Measurements from ENCODE around the gene P3H3. TPM values are rescaled to one million over a fixed set of nuclear protein-coding genes. Genes with fewer than 3 reads are reported as not detected.

Gene P3H3
- total and polyA plus RNA-seq, 9 of the 15 experiments (the other 6 are each of a cell fraction or from before 2014, with no cell fraction given) = 0.03 to 15.0 (median 4.8) TPM

DNA sequence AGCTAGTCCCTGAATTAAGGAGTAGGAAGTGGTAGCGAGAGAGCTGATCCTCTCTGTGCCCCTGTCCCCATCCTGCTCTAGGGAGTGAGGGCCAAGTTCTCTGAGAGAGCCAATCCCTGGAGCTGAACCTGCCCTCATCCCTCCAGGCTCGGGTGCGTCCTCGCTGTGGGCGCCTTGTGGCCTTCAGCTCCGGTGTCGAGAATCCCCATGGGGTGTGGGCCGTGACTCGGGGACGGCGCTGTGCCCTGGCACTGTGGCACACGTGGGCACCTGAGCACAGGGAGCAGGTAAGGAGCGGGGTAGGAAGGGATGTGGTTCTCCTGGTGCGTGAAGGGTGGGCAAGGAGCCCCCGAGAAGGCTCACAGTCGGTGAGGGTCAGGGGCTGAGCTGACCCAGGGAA, 10.6 kb downstream of the P3H3 start:
- Histone ChIP-seq H3K79me2 (ENCODE audit: control insufficient read depth, insufficient read depth, low read length) (no peaks in the 10 kb centered on the region), H3K36me3 (ENCODE audit: control insufficient read depth, insufficient read depth, low read length) (peaks cover 54% of the 10 kb centered on the region; the same call in 2 of the 3 replicates), H2AFZ (ENCODE audit: low read depth, low read length) (no peak overlapping the region), H3K27ac (ENCODE audit: extremely low read depth, low read depth, low read length) (no peak overlapping the region), H3K4me3 (no peak overlapping the region), H4K20me1 (replicated peaks; ENCODE audit: control insufficient read depth, insufficient read depth, low read length) (no peaks in the 10 kb centered on the region; the same call in 1 of the 2 replicates), H3K9me3 (replicated peaks; ENCODE audit: control insufficient read depth, insufficient read depth, low read depth, low read length) (no peaks in the 10 kb centered on the region), H3K4me1 (replicated peaks in 1 of 2; ENCODE audit: control insufficient read depth in 2 of 2, insufficient read depth in 2 of 2, low read length in 2 of 2) (peaks cover 10 to 46% of the 10 kb centered on the region in 2 experiments; a peak in 4 of 5 replicates), H3K9me1 (ENCODE audit: control insufficient read depth, insufficient read depth, low read length) (no peaks in the 10 kb centered on the region), H3K27me3 (ENCODE audit: control insufficient read depth in 2 of 2, insufficient read depth in 2 of 2, low read length in 2 of 2) (no peaks in the 10 kb centered on the region), H3K4me2 (ENCODE audit: insufficient read depth, low read length) (no peak overlapping the region), H3K9ac (ENCODE audit: insufficient read depth in 1 of 2, low read depth in 2 of 2, low read length in 2 of 2) (no peak overlapping the region)
- no peak for DNase-seq (ENCODE audit: extremely low read depth in 1 of 4, low spot score in 3 of 4)
- intact Hi-C loops (cut with micrococcal nuclease) = no loop called here
- in situ Hi-C loops (cut with MboI) = no loop called here
- no peak for ATAC-seq
- POLR2A ChIA-PET = interaction anchor here (0.7 to 4.7 kb wide), 5 partner anchors 8 to 225 kb away, joined by 3 to 39 read pairs (median 8); partner anchors contain the start of genes CDCA3, TPI1 and USP5
- CTCF ChIA-PET (ENCODE audit: low intra/inter-chr PET ratio) = no interaction called here
- WGBS (ENCODE audit: insufficient coverage, low coverage, missing lambda C conversion rate) = 87% methylated on average over 14 of the region's 16 CpGs
- FAIRE-seq = no peak
- BruUV-seq (replicated peaks) = no TSS peak
- TF ChIP-seq, protein P1, sequence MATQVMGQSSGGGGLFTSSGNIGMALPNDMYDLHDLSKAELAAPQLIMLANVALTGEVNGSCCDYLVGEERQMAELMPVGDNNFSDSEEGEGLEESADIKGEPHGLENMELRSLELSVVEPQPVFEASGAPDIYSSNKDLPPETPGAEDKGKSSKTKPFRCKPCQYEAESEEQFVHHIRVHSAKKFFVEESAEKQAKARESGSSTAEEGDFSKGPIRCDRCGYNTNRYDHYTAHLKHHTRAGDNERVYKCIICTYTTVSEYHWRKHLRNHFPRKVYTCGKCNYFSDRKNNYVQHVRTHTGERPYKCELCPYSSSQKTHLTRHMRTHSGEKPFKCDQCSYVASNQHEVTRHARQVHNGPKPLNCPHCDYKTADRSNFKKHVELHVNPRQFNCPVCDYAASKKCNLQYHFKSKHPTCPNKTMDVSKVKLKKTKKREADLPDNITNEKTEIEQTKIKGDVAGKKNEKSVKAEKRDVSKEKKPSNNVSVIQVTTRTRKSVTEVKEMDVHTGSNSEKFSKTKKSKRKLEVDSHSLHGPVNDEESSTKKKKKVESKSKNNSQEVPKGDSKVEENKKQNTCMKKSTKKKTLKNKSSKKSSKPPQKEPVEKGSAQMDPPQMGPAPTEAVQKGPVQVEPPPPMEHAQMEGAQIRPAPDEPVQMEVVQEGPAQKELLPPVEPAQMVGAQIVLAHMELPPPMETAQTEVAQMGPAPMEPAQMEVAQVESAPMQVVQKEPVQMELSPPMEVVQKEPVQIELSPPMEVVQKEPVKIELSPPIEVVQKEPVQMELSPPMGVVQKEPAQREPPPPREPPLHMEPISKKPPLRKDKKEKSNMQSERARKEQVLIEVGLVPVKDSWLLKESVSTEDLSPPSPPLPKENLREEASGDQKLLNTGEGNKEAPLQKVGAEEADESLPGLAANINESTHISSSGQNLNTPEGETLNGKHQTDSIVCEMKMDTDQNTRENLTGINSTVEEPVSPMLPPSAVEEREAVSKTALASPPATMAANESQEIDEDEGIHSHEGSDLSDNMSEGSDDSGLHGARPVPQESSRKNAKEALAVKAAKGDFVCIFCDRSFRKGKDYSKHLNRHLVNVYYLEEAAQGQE (IDR thresholded peaks at IDR 0.05; ENCODE audit: borderline replicate concordance) = no peak
- TF ChIP-seq, protein P1 (CRISPR knock-in tag; IDR thresholded peaks at IDR 0.05; ENCODE audit: low read depth) = no peak
- no peak for TF ChIP-seq RBM14 (IDR thresholded peaks at IDR 0.05; ENCODE audit: borderline replicate concordance, insufficient read depth, low read depth, low read length)
- no peak for TF ChIP-seq CC2D1A (IDR thresholded peaks at IDR 0.05)
- TF ChIP-seq ZNF609 (CRISPR knock-in tag; IDR thresholded peaks at IDR 0.05; ENCODE audit: borderline replicate concordance) = no peak
- no peak for TF ChIP-seq HDAC8 (tag; IDR thresholded peaks at IDR 0.05)
- TF ChIP-seq OTX1 (CRISPR knock-in tag; IDR thresholded peaks at IDR 0.05) = no peak
- no peak for TF ChIP-seq YY1 (IDR thresholded peaks at IDR 0.05; ENCODE audit: borderline replicate concordance in 1 of 3, control insufficient read depth in 1 of 3, extremely low read depth in 1 of 3, insufficient read depth in 3 of 3, insufficient read length in 1 of 3, insufficient replicate concordance in 2 of 3, low read depth in 1 of 3, low read length in 2 of 3)
- no peak for TF ChIP-seq ZNF41 (CRISPR knock-in tag; conservative IDR thresholded peaks at IDR 0.05)

Data from K562 (cell line).